B cell (primary cell): ENCODE measurements around the gene UFL1. TPM values are rescaled to one million over a fixed set of nuclear protein-coding genes. Genes with fewer than 3 reads are reported as not detected.
"Not testable (repeated sequence)": the region's sequence is repeated elsewhere in the genome, so short reads cannot be mapped to it uniquely, and the experiment has no call there.

Source experiments
- ATAC-seq: fragments of 200-7000 bp; cut with Tn5 transposase; one replicate; pipeline ENCODE4 v1.10.0; 2021; ENCODE audit warnings: low read depth, mild to moderate bottlenecking, moderate number of reproducible peaks, moderate library complexity
- CTCF ChIA-PET: fragments of 350-600 bp; sonication (Branson Sonifier 250); formaldehyde crosslinking; loops from one replicate; lab custom pipeline; 2021; ENCODE audit warnings: antibody characterized with exemption, inconsistent platforms; lab: Charles Lee
- POLR2A ChIA-PET: fragments of 350-600 bp; sonication (Branson Sonifier 250); formaldehyde crosslinking; loops from one replicate; lab custom pipeline; 2021; ENCODE audit warnings: antibody characterized with exemption; lab: Charles Lee
- DNase-seq: peaks from one replicate; pipeline ENCODE4 v3.0.0; 2013
- H2AFZ ChIP-seq: 2 replicates; pipeline ENCODE4 v1.6.1; 2012; ENCODE audit warnings: mild to moderate bottlenecking, low read depth, low read length; ENCODE audit not compliant: insufficient read depth, poor library complexity, severe bottlenecking
- H3K27ac ChIP-seq, 2 donors: 1 replicate in 1 of 2; 2 replicates in 1 of 2; pipeline ENCODE4 v1.5.1; 2012 to 2013; ENCODE audit warnings: low read length in 2 of 2, mild to moderate bottlenecking in 2 of 2, moderate library complexity in 1 of 2
- H3K27me3 ChIP-seq, 4 experiments: fragments of 200-600 bp in 1 of 4; sonication (generic) in 1 of 4; replicated peaks in 1 of 4; 1 replicate in 2 of 4; 2 replicates in 2 of 4; pipeline versions ENCODE4 v1.6.1 to v1.7.0; 2013 to 2016; ENCODE audit warnings: low read length in 3 of 4, mild to moderate bottlenecking in 2 of 4, mixed read lengths in 1 of 4, moderate library complexity in 1 of 4; ENCODE audit not compliant: insufficient read depth in 4 of 4, control insufficient read depth in 3 of 4; ENCODE audit errors: control extremely low read depth in 1 of 4
- H3K36me3 ChIP-seq, 2 experiments: replicated peaks in 1 of 2; 1 replicate in 1 of 2; 2 replicates in 1 of 2; pipeline versions ENCODE4 v1.6.1 to v1.7.1; 2013; ENCODE audit warnings: low read length in 1 of 2; ENCODE audit not compliant: insufficient read depth in 2 of 2, control insufficient read depth in 1 of 2; ENCODE audit errors: control extremely low read depth in 1 of 2, extremely low read depth in 1 of 2
- H3K4me1 ChIP-seq, 2 donors: fragments of 200-600 bp in 1 of 2; sonication (generic) in 1 of 2; 1 replicate in 1 of 2; 2 replicates in 1 of 2; pipeline versions ENCODE4 v1.5.1 to v1.6.1; 2013 to 2017; ENCODE audit warnings: low read length in 2 of 2; ENCODE audit not compliant: control insufficient read depth in 2 of 2, insufficient read depth in 2 of 2
- H3K4me2 ChIP-seq: replicated peaks from 2 replicates; pipeline ENCODE3; 2012; ENCODE audit warnings: mild to moderate bottlenecking, low read depth, low read length; ENCODE audit not compliant: poor library complexity, severe bottlenecking
- H3K4me3 ChIP-seq, 5 experiments: fragments of 200-600 bp in 1 of 5; sonication (generic) in 1 of 5; 1 replicate in 3 of 5; 2 replicates in 2 of 5; pipeline versions ENCODE4 v1.5.1 to v1.7.0; 2011 to 2016; ENCODE audit warnings: low read length in 4 of 5, mild to moderate bottlenecking in 4 of 5, low read depth in 2 of 5, control low read depth in 1 of 5, moderate library complexity in 1 of 5; ENCODE audit not compliant: insufficient read depth in 1 of 5; ENCODE audit errors: control extremely low read depth in 1 of 5, extremely low read depth in 1 of 5
- H3K79me2 ChIP-seq: fragments of 200-600 bp; sonication (generic); one replicate; pipeline ENCODE4 v1.6.0; 2016; ENCODE audit warnings: low read length; ENCODE audit not compliant: control insufficient read depth, insufficient read depth
- H3K9ac ChIP-seq: fragments of 200-600 bp; sonication (generic); 2 replicates; pipeline ENCODE4 v1.6.1; 2017; ENCODE audit warnings: mild to moderate bottlenecking, low read length, moderate library complexity
- H3K9me3 ChIP-seq, 3 donors: one replicate each; pipeline versions ENCODE4 v1.6.1 to v1.7.1; 2013; ENCODE audit warnings: low read length in 2 of 3; ENCODE audit not compliant: control insufficient read depth in 2 of 3, insufficient read depth in 1 of 3; ENCODE audit errors: control extremely low read depth in 1 of 3
- H4K20me1 ChIP-seq: 2 replicates; pipeline ENCODE4 v1.6.0; 2012; ENCODE audit warnings: mild to moderate bottlenecking, low read length; ENCODE audit not compliant: insufficient read depth, control insufficient read depth, poor library complexity, severe bottlenecking
- H3K27ac Mint-ChIP-seq: one replicate; pipeline ENCODE4 v1.8.0; 2021; ENCODE audit warnings: mixed read lengths
- H3K27me3 Mint-ChIP-seq: one replicate; pipeline ENCODE4 v1.8.0; 2021; ENCODE audit warnings: mixed read lengths
- H3K4me1 Mint-ChIP-seq: one replicate; pipeline ENCODE4 v1.8.0; 2021; ENCODE audit warnings: mixed read lengths
- H3K4me3 Mint-ChIP-seq: one replicate; pipeline ENCODE4 v1.8.0; 2021; ENCODE audit warnings: mixed read lengths
- H3K9me3 Mint-ChIP-seq: one replicate; pipeline ENCODE4 v1.8.0; 2022; ENCODE audit warnings: mixed read lengths; ENCODE audit not compliant: insufficient read depth
- EZH2 ChIP-seq: IDR thresholded peaks from 2 replicates; pipeline ENCODE4 v1.6.1; 2012; ENCODE audit warnings: borderline replicate concordance, low read depth, mild to moderate bottlenecking, moderate library complexity, low read length; ENCODE audit not compliant: insufficient read depth, poor library complexity, severe bottlenecking
- WGBS: methylation state at CpG from one replicate; pipeline ENCODE4 v1.1.5; 2013; ENCODE audit warnings: missing lambda C conversion rate; ENCODE audit not compliant: insufficient coverage; 5-methylcytosine and 5-hydroxymethylcytosine counted together
- intact Hi-C: fragments of 100-400 bp; cut with micrococcal nuclease; formaldehyde crosslinking; loops from one replicate; pipeline ENCODE4 v1.10.0; 2022
- polyA minus RNA-seq: library from RNA; depleted of rRNA, polyadenylated mRNA; stranded (reverse); fragments of >200 nt; gene quantifications from 2 replicates; pipeline ENCODE4 v1.2.3, GENCODE V29; 2012
- polyA plus RNA-seq: library from polyadenylated mRNA; depleted of rRNA; stranded (reverse); fragments of >200 nt; gene quantifications from 2 replicates; pipeline ENCODE4 v1.2.3, GENCODE V29; 2012
- total RNA-seq, 2 donors: library from RNA; stranded (reverse); fragments of 120-200 nt in 1 of 2; gene quantifications; 1 replicate in 1 of 2; 2 replicates in 1 of 2; pipeline versions ENCODE4 v1.2.3 to v1.2.4, GENCODE V29; 2013 to 2022
- TF ChIP-seq, protein P1 (sequence below): fragments of 200-600 bp; IDR thresholded peaks from one replicate; pipeline ENCODE4 v1.8.0; 2022; ENCODE audit warnings: antibody characterized with exemption, mild to moderate bottlenecking

The UFL1 gene
- total RNA-seq: 24.6 and 25.0 TPM in 2 replicates
- 28.5 TPM for total RNA-seq (2013)
- polyA plus RNA-seq: 6.2 and 8.9 TPM in 2 replicates
- 7.0 and 8.3 TPM in 2 replicates for polyA minus RNA-seq

DNA sequence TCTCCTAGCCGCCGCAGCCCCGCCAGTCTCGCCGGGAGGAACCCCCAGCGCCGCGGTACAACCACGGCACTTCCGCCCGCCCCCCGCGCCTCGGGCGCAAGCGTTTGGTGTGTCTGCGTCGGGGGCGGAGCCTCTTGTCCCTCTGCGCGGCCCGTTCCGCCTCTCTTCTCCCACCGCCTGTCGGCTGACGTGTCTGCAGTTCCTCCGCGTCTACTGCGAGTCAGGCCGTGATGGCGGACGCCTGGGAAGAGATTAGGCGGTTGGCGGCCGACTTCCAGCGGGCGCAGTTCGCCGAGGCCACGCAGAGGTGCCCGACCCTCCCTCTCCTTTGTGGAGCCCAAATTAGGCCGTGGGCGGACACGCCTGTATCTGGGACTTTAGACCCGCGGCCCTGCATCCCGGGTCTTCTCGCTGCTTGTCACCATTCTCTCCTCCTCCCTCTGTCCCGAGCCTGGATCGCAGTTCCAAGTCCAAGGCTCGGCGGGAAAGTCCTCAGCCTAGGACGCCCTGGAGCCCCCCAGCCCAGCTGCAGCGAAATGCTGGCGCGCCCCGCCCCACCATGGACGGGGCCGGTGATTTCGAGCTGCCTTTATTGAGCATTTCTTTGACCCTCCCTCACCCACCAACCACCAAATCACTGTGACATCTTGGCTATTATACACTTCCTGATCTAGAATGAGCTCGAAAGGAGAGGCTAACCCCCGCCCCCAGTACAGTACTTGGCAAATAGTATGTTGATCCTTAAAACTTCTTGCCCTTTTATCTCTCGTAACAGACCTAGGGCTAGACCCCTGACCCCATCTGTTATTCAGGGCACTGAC lies at the start of gene UFL1:
UFL1 (plus strand) TSS at position 163 of the 821 bp plus-strand sequence; CDS start at position 231, 68 bp downstream.
- ATAC-seq (peak; percentile 94), DNase-seq (peak; percentile 96)
- H3K79me2 ChIP-seq: peaks cover 16% of the 10 kb centered on the region
- peaks cover 1 to 22% of the 10 kb centered on the region in 2 experiments for H3K36me3 ChIP-seq
- peak within 1 kb of the TSS; percentile 86 to 96 (median 93) for H3K4me3 ChIP-seq
- peak within 1 kb of the TSS; percentile 98 to 100 for H3K27ac ChIP-seq
- no peaks in the 10 kb centered on the region for H4K20me1 ChIP-seq
- H3K4me3 Mint-ChIP-seq: peak within 1 kb of the TSS; percentile 100
- H3K4me1 Mint-ChIP-seq: peaks cover 25% of the 10 kb centered on the region
- no peaks in the 10 kb centered on the region for H3K27me3 ChIP-seq
- no peak for TF ChIP-seq EZH2
- TF ChIP-seq, protein P1, sequence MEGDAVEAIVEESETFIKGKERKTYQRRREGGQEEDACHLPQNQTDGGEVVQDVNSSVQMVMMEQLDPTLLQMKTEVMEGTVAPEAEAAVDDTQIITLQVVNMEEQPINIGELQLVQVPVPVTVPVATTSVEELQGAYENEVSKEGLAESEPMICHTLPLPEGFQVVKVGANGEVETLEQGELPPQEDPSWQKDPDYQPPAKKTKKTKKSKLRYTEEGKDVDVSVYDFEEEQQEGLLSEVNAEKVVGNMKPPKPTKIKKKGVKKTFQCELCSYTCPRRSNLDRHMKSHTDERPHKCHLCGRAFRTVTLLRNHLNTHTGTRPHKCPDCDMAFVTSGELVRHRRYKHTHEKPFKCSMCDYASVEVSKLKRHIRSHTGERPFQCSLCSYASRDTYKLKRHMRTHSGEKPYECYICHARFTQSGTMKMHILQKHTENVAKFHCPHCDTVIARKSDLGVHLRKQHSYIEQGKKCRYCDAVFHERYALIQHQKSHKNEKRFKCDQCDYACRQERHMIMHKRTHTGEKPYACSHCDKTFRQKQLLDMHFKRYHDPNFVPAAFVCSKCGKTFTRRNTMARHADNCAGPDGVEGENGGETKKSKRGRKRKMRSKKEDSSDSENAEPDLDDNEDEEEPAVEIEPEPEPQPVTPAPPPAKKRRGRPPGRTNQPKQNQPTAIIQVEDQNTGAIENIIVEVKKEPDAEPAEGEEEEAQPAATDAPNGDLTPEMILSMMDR: peak; percentile 26
- peak within 1 kb of the TSS; percentile 87 for H2AFZ ChIP-seq
- ChIA-PET CTCF (no interaction called here), POLR2A (interaction anchor here (0.6 to 1.2 kb wide), 3 partner anchors 376 to 945 kb away, joined by 3 to 8 read pairs (median 3); partner anchors contain the start of genes KLHL32 and NDUFAF4)
- peak within 1 kb of the TSS; percentile 99 for H3K9ac ChIP-seq
- under 1% methylated on average over 63 of the region's 63 CpGs for WGBS
- H3K9me3 Mint-ChIP-seq: no peaks in the 10 kb centered on the region
- intact Hi-C loops: loop anchor here (1.0 to 5.0 kb wide), 4 partner anchors 375 to 945 kb away; partner anchors contain the start of genes KLHL32, MANEA, MMS22L and NDUFAF4
- peak within 1 kb of the TSS; percentile 85 for H3K4me2 ChIP-seq
- no peaks in the 10 kb centered on the region for H3K27me3 Mint-ChIP-seq
- peak within 1 kb of the TSS; percentile 100 for H3K27ac Mint-ChIP-seq
- H3K9me3 ChIP-seq: no peaks in the 10 kb centered on the region
- H3K4me1 ChIP-seq: peaks cover 17 to 19% of the 10 kb centered on the region in 2 donors

DNA sequence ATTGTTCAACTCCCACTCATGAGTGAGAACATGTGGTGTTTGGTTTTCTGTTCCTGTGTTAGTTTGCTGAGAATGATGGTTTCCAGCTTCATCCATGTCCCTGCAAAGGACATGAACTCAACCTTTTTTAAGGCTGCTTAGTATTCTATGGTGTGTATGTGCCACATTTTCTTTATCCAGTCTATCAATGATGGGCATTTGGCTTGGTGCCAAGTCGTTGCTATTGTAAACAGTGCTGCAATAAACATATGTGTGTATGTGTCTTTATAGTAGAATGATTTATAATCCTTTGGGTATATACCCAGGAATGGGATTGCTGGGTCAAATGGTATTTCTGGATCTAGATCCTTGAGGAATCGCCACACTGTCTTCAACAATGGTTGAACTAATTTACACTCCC lies 49.3 kb upstream of the UFL1 start:
- H3K9me3 ChIP-seq, H3K36me3 ChIP-seq, H3K4me1 ChIP-seq, H3K27me3 ChIP-seq, H3K9ac ChIP-seq, ATAC-seq, H3K4me1 Mint-ChIP-seq, intact Hi-C loops, DNase-seq, H3K4me3 Mint-ChIP-seq, H4K20me1 ChIP-seq, H3K4me2 ChIP-seq, H3K79me2 ChIP-seq, H3K9me3 Mint-ChIP-seq, H3K27ac Mint-ChIP-seq, H3K27me3 Mint-ChIP-seq, CTCF ChIA-PET, H3K27ac ChIP-seq, POLR2A ChIA-PET, H3K4me3 ChIP-seq, H2AFZ ChIP-seq: not testable (repeated sequence)
- WGBS: no CpG with 5 or more reads among the region's 2 CpGs
